NCI-H2107 treated with DMSO at 0.1 percent for 48 hours (cell line): ENCODE data around the gene PPIP5K2.
"Not testable (repeated sequence)": the region's sequence is repeated elsewhere in the genome, so short reads cannot be mapped to it uniquely, and the experiment has no call there.

ENCODE experiments used
- DNase-seq: peaks from one replicate; lab custom pipeline; 2025; ENCODE audit not compliant: unreplicated experiment; lab: John Stamatoyannopoulos, UW

PPIP5K2 gene

GRCh38 chr5:103205991-103206700 lies 86.0 kb downstream of the PPIP5K2 start:
- no peak for DNase-seq

DNA sequence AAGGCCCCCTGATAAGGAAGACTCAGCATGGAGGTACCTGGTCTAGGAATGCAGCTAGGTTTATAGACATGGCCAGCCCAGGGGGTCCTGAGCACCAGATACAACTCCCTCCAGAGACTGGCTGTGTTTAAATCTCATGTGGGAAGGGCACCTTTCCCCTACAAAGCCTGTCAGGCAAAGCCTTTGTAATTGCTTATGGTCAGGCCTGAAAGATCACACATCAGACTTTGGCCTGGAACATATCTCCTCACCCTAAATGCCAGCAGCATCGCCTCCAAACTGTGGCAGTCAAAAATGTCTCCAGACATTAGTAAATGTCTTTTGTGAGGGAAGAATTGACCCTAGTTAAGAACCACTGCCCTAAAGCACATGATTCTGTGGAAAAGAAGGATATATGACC lies 86.9 kb downstream of the PPIP5K2 start:
- DNase-seq = no peak

- DNase-seq = no peak
These were observed 87.6 kb downstream of the PPIP5K2 start for GRCh38 chr5:103207653-103208052.

GRCh38 chr5:103208460-103208859 lies 88.4 kb downstream of the PPIP5K2 start:
- DNase-seq = no peak

GRCh38 chr5:103209065-103209464 lies 89.0 kb downstream of the PPIP5K2 start:
- no peak for DNase-seq

- DNase-seq = no peak
These were observed 90.9 kb downstream of the PPIP5K2 start for GRCh38 chr5:103210952-103211351.

DNA sequence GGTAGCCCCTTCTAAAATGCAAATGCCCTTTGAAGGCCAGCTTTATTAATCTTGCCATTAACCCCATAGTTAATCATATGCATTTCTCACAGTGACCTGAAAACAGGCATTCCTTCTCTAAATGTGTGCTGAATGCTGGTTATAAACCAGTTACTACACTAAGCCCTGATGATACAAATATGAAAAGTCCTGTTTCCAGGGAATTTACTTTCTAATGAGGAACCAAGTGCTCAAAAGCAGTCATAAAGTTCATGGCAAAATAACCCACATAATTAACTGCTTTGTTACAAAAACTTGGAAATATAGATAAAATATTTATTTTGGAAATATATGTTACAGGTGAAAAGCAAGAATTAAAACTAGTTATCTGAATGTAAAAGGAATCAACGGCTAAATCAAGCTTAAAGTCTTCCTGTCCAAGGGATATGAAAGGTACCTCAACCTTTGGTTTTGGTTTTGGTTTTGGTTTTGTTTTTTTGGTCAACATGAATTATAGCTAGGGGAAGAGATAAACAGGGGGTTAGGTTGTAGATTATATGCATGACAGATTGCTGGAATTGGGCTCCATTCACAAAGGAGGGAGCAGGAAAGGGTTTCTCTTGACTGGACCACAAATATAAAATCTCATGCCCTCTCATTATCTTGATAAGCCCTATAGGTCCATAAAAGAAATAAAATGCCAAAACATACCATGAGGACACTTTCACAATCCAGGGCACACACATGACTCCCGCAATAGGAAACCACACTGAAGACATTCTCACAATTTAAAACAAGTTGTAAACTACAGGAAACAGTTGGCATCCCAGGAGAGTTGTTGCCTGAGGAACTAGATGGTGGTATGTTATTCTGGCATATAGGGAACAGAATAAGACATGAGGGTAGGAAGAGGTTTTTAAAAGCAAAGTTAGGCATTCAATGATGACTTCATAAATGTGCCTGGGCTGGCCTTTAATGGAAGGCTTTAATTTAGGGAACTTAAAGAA lies 91.8 kb downstream of the PPIP5K2 start:
- DNase-seq = no peak

DNA sequence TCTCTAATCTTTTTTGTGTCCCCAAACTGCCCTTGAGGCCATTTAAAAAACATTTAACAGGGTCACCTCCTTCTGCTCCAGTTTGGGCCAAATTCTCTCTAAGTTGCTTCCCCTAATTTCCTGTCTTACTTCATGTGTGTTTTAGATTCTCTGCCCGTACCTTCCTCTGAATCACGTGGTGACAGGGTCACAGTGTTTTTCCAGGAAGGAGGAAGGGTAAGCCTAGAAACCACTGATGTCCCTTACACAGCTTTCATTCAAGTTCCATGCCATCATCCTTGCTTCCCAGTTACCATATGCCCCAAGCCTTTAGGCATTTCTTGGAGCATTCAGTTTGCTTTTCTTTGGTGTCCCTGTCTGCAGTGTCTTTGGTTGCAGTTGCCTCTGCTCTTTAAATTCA lies 96.0 kb downstream of the PPIP5K2 start:
- DNase-seq = no peak

DNA sequence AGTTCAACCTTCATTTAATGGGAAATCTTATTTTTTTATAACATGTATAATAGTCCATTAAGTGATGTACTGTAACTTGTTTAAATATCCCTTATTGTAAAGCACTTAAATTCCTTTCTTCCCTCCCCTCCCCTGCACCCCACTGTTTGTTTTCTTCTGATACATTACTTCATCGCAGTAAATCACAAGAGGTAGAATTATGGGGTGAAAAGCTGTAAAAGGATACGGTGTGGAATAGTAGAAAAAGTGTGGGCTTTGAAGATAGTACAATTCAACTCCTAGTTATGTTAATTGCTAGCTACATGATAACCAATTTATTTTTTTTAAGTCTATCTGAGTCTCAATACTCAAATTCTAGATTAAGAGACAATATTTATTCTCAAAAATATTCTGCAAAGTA lies 96.6 kb downstream of the PPIP5K2 start:
- no peak for DNase-seq

DNA sequence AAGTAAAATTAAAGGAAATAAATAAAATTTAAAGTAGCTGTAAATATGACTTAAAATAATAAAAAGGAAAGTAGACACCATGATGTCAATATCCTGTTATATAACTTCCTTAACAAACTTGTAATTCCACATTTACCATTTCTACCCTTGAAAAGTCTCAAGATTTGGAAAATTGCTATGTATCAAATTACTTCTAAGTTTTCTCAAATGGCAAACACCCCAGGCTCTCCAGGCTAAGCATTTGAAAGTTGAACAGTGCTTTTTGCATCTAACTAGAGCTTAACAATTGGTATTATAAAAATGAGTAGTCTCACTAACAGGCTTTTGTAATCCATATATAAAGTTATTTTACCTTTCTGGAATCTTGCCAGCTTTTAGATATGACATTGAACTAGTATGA lies 97.0 kb downstream of the PPIP5K2 start:
- no peak for DNase-seq

DNA sequence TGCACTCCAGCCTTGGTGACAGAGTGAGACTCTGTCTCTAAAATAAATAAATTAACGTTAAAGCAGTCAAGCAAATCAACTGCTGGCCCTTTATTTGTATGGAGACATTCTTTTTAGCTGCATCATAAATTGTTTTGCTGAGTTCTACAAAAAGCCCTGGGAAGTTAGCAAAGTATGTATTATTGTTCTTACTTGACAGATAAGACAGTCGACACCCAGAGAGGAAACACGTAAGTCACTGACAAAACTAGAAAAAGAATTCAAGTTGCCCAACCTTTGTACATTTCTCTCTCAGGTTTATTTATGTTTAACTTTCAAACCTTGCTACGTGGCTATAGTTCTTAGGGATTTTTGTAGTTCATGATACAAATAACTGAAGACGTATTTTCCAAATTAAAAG lies 98.1 kb downstream of the PPIP5K2 start:
- no peak for DNase-seq

DNA sequence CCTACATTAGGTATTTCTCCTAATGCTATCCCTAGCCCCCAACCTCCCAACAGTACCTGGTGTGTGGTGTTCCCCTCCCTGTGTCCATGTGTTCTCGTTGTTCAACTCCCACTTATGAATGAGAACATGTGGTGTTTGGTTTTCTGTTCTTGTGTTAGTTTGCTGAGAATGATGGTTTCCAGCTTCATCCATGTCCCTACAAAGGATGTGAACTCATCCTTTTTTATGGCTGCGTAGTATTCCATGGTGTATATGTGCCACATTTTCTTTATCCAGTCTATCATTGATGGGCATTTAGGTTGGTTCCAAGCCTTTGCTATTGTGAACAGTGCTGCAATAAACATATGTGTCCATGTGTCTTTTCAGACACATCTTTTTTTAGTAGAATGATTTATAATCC lies 99.0 kb downstream of the PPIP5K2 start:
- DNase-seq = not testable (repeated sequence)

DNA sequence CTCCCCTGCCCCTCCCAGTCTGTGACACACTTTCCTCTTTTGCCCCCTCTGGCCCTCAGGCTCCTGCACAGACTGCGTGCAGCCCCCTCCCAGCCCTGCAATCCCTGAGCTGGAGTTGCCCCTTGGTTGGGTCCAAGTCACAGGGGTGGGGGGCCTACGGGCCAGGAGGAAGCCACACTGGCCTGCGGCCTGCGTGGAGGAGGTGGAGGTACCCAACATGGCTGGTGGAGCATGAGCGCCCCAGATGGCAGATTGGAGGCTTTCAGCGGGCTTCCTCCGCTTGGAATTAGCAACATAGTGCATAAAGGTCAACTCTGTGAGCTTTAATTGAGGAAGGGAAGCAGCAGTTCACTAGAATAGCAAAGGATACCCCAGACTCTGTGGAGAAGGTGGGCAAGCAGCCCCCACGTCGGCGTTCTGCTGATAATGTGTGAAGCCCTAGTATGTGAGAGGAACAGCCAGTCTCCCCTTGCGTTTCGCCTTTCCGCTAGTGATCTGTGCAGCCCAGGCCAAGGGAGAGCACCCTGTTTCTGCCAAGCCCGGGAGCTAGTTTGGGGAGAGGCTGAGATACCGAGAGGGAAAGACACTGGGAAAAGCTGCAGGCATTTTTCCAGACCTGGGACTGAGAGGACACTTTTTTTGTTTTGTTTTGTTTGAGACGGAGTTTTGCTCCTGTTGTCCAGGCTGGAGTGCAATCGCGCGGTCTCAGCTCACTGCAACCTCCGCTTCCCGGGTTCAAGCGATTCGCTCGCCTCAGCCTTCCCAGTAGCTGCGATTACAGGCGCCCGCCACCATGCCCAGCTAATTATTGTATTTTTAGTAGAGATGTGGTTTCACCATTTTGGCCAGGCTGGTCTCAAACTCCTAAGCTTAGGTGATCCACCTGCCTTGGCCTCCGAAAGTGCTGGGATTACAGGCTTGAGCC lies 103.2 kb downstream of the PPIP5K2 start:
- no peak for DNase-seq

DNA sequence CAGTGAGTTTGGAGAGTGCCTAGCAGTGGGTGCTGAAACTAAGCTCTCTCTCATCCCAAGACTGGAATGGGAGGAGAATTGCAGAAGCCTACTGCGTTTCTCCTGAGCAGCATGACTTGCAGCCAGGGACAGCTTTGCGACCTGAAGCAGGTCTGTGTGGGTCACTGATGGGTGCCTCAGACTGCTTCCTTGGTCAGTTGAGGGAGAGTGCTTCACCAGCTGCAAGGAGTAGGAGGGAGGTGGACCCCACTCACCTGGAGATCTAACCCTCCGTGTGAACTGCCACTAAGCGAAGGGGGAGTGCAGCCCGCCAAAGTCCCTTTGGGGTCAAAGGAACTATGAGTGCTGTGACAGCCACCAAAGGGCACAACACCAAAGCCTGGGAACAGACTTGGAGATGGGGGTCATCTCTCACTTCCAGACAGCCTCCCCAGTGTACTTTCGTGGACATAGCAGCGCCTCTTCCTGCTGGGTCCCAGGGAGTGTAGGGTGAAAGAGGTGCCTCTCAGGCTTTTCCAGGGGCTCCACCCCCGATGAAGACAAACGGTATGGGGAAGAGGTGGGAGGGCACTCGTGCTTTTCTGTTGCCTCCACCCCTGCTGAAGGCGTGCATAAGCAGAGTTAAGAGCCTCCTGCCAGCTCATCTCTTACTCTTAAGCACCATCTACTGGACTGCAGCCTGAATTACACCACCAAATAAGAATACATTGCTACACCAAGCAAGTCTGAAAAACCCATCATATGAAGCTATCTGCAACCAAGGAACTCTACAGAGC lies 104.2 kb downstream of the PPIP5K2 start:
- DNase-seq = peak; percentile 40

DNA sequence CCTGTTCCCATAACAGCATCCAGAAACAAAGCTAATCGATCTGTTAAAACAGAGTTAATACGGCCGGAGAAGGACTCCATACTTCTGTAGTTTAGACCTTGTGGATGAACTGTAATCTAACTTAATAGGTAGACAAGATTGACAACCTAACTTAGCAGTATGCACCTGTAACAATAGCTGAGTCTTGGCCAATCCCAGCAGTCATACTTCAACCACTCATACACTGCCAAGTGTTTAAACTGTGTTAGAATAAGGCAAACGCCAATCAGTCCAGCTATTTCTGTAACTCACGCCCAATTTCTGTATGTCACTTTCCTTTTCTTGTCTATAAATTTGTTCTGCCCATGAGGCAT lies 104.8 kb downstream of the PPIP5K2 start:
- no peak for DNase-seq

DNA sequence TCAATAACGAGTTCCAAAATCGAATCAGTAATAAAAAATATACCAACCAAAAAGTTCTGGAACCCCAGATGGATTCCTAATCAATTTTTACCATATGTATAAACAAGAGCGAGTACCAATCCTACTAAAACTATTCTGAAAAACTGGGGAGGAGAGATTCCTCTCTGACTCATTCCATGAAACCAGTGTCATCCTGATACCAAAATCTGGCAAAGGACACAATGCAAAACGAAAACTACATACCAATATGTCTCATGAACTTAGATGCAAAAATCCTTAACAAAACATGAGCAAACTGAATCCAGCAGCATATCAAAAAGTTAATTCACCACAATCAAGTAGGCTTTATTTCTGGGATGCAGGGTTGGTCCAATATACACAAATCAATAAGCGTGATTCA lies 108.0 kb downstream of the PPIP5K2 start:
- no peak for DNase-seq

GRCh38 chr5:103228588-103228987 lies 108.5 kb downstream of the PPIP5K2 start:
- DNase-seq = no peak

DNA sequence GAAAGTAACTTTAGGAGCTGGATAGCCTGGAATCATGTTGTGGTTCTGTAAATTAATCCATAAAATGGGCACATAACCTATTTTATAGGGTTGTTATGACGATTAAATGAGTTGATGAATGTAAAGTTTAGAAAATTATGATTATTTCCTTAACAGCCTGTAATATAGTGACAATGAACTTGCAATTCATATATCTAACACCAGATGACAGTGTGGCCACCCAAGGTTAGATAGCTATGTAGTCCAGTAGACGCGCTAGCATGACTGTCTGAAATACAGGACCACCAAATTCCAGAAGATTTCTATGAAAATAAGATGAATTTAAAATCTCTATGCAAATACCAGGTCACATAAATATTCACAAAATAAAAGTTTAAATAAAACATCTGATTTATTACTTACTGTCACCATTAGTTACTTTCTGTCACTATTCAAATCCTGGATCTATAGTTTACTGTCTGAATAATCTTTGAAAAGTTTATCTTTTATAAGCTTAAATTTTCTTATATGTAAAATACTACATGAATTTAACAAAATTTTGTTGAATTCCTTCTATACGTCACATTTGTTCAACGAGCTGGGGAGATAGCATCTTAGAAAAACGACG lies 112.4 kb downstream of the PPIP5K2 start:
- peak; percentile 31 for DNase-seq

GRCh38 chr5:103234239-103234975 lies 114.3 kb downstream of the PPIP5K2 start:
- DNase-seq = no peak
